HepG2 (cell line): ENCODE measurements around the gene SYNPR. TPM values are rescaled to one million over a fixed set of nuclear protein-coding genes. Genes with fewer than 3 reads are reported as not detected.

ENCODE experiments used
- ATAC-seq: fragments of 200-7000 bp; cut with Tn5 transposase; 3 replicates; pipeline ENCODE4 v1.9.1; 2020; ENCODE audit warnings: mild to moderate bottlenecking, moderate library complexity
- BruUV-seq: library from RNA; stranded (reverse); fragments of 400-500 nt; replicated peaks from 2 replicates; lab custom pipeline; 2021; lab: Mats Ljungman, UMichigan
- CTCF ChIA-PET: fragments of 300-600 bp; formaldehyde crosslinking; extraction: SDS; loops from one replicate; lab custom pipeline; 2021; ENCODE audit warnings: low total read pairs, inconsistent platforms, low intra/inter-chr PET ratio; lab: Yijun Ruan, JAX
- POLR2A ChIA-PET: fragments of 350-600 bp; sonication (Branson Sonifier 250); formaldehyde crosslinking; loops from one replicate; lab custom pipeline; 2020; ENCODE audit warnings: antibody characterized with exemption, inconsistent platforms; lab: Yijun Ruan, JAX
- DNase-seq: peaks from one replicate; pipeline ENCODE4 v3.0.0-alpha.2; 2015; ENCODE audit warnings: low spot score
- FAIRE-seq: peaks from 3 replicates; lab custom pipeline; 2011; peaks lifted over from hg19 to GRCh38; lab: Jason Lieb, UNC
- H2AFZ ChIP-seq: one replicate; pipeline ENCODE4 v1.6.1; 2011; ENCODE audit warnings: low read length, inconsistent platforms
- H3K27ac ChIP-seq: fragments of 300-600 bp; 3 replicates; pipeline ENCODE4 v1.8.0; 2011; ENCODE audit warnings: mixed run types, mild to moderate bottlenecking, mixed read lengths, low read length, inconsistent platforms; ENCODE audit not compliant: insufficient read depth; ENCODE audit errors: extremely low read length
- H3K27me3 ChIP-seq, 2 experiments: fragments of 200-600 bp in 1 of 2; 2 replicates in 1 of 2; 3 replicates in 1 of 2; pipeline versions ENCODE4 v1.6.0 to v1.8.0; 2011; ENCODE audit warnings: low read length in 2 of 2, mild to moderate bottlenecking in 2 of 2, moderate library complexity in 2 of 2, inconsistent platforms in 1 of 2; ENCODE audit not compliant: insufficient read depth in 2 of 2, control insufficient read depth in 1 of 2
- H3K36me3 ChIP-seq, 2 experiments: fragments of 200-600 bp in 1 of 2; replicated peaks in 1 of 2; 2 replicates in 1 of 2; 3 replicates in 1 of 2; pipeline versions ENCODE4 v1.5.1 to v1.8.0; 2011; ENCODE audit warnings: low read length in 2 of 2, inconsistent platforms in 1 of 2; ENCODE audit not compliant: insufficient read depth in 2 of 2, control insufficient read depth in 1 of 2
- H3K4me1 ChIP-seq: 2 replicates; pipeline ENCODE4 v1.5.1; 2012; ENCODE audit warnings: low read length, inconsistent platforms; ENCODE audit not compliant: insufficient read depth
- H3K4me2 ChIP-seq: 2 replicates; pipeline ENCODE4 v1.6.0; 2011; ENCODE audit warnings: low read depth, low read length, inconsistent platforms
- H3K4me3 ChIP-seq, 3 experiments: fragments of 200-600 bp in 1 of 3; sonication (generic), shearing (Covaris generic) in 1 of 3; replicated peaks in 1 of 3; 2 replicates each; pipeline ENCODE4 v1.5.1; 2011 to 2016; ENCODE audit warnings: low read length in 3 of 3, inconsistent platforms in 2 of 3, low read depth in 2 of 3, mild to moderate bottlenecking in 2 of 3, control low read depth in 1 of 3, mixed read lengths in 1 of 3; ENCODE audit not compliant: insufficient read depth in 1 of 3
- H3K79me2 ChIP-seq: one replicate; pipeline ENCODE4 v1.6.1; 2011; ENCODE audit warnings: low read length, inconsistent platforms; ENCODE audit not compliant: insufficient read depth
- H3K9ac ChIP-seq: 2 replicates; pipeline ENCODE4 v1.6.0; 2011; ENCODE audit warnings: mild to moderate bottlenecking, low read depth, low read length, inconsistent platforms; ENCODE audit not compliant: insufficient read depth
- H3K9me3 ChIP-seq: 2 replicates; pipeline ENCODE4 v1.5.1; 2012; ENCODE audit warnings: mild to moderate bottlenecking, low read length
- H4K20me1 ChIP-seq: 2 replicates; pipeline ENCODE4 v1.6.0; 2011; ENCODE audit warnings: inconsistent platforms, mild to moderate bottlenecking, low read length, moderate library complexity; ENCODE audit not compliant: insufficient read depth
- DR1 ChIP-seq: sonication (generic); formaldehyde crosslinking; IDR thresholded peaks from 2 replicates; pipeline ENCODE4 v1.8.0; 2021; ENCODE audit warnings: mild to moderate bottlenecking, missing genetic modification reagents, inconsistent platforms
- ESRRA ChIP-seq: sonication (generic); formaldehyde crosslinking; IDR thresholded peaks from 2 replicates; pipeline ENCODE4 v1.5.1; 2020; ENCODE audit warnings: mild to moderate bottlenecking, low read depth, missing genetic modification reagents
- LCORL ChIP-seq, 2 experiments: fragments of 450-650 bp in 1 of 2; sonication (generic) in 1 of 2; formaldehyde crosslinking in 1 of 2; IDR thresholded peaks; 2 replicates each; pipeline versions ENCODE4 v1.5.0 to v1.6.1; 2017 to 2020; ENCODE audit warnings: antibody characterized with exemption in 1 of 2, missing genetic modification reagents in 1 of 2
- MED1 ChIP-seq: sonication (generic); formaldehyde crosslinking; IDR thresholded peaks from 2 replicates; pipeline ENCODE4 v1.4.0; 2020; ENCODE audit warnings: missing genetic modification reagents
- MEF2D ChIP-seq: sonication (generic); formaldehyde crosslinking; IDR thresholded peaks from 2 replicates; pipeline ENCODE4 v1.5.1; 2020; ENCODE audit warnings: mild to moderate bottlenecking, missing genetic modification reagents
- NPAS2 ChIP-seq: sonication (generic); formaldehyde crosslinking; IDR thresholded peaks from 2 replicates; pipeline ENCODE4 v1.8.0; 2022; ENCODE audit warnings: mild to moderate bottlenecking, missing genetic modification reagents, borderline replicate concordance
- TCF7 ChIP-seq: sonication (generic); IDR thresholded peaks from 2 replicates; pipeline ENCODE4 v1.6.1; 2016; ENCODE audit warnings: antibody characterized with exemption, low read depth
- TRIM24 ChIP-seq: sonication (generic); formaldehyde crosslinking; IDR thresholded peaks from 2 replicates; pipeline ENCODE4 v1.8.0; 2022; ENCODE audit warnings: mild to moderate bottlenecking, missing genetic modification reagents
- ZNF3 ChIP-seq: IDR thresholded peaks from 2 replicates; pipeline ENCODE4 v1.7.0; 2017; ENCODE audit warnings: inconsistent platforms
- ZNF446 ChIP-seq: sonication (generic); formaldehyde crosslinking; IDR thresholded peaks from 2 replicates; pipeline ENCODE4 v1.5.0; 2020; ENCODE audit warnings: mild to moderate bottlenecking, missing genetic modification reagents
- ZNF720 ChIP-seq: sonication (generic); formaldehyde crosslinking; IDR thresholded peaks from 2 replicates; pipeline ENCODE4 v1.4.0; 2020; ENCODE audit warnings: missing genetic modification reagents
- ZSCAN29 ChIP-seq: sonication (generic); formaldehyde crosslinking; conservative IDR thresholded peaks from 2 replicates; pipeline ENCODE4 v1.4.0; 2020; ENCODE audit warnings: mild to moderate bottlenecking, missing genetic modification reagents
- WGBS: methylation state at CpG from one replicate; pipeline ENCODE4 v1.1.6; 2017; ENCODE audit warnings: low lambda C conversion rate; 5-methylcytosine and 5-hydroxymethylcytosine counted together
- in situ Hi-C: cut with HindIII; loops from 2 replicates; pipeline ENCODE4 v1.10.0; 2017; ENCODE audit warnings: low pct_unique_long_range_greater_than_20kb; ENCODE audit not compliant: extremely low pct_ligation_motif_present
- intact Hi-C: fragments of 100-400 bp; cut with micrococcal nuclease; formaldehyde crosslinking; loops from one replicate; pipeline ENCODE4 v1.10.0; 2022; ENCODE audit not compliant: unreplicated experiment
- polyA plus RNA-seq, 8 experiments: library from polyadenylated mRNA; depleted of rRNA in 3 of 8; stranded (reverse) in 7 of 8; unstranded in 1 of 8; fragments of >200 nt; fragmentation: Illumina TruSeq in 4 of 8; extraction: Trizol in 4 of 8; gene quantifications; 2 replicates each; pipeline versions ENCODE4 v1.2.1 to v1.2.3, GENCODE V29; 2011 to 2016; ENCODE audit warnings: low read depth in 4 of 8, missing spikeins in 1 of 8, mixed read lengths in 1 of 8; ENCODE audit not compliant: insufficient read depth in 1 of 8
- total RNA-seq, 5 experiments: library from RNA; depleted of rRNA; stranded (reverse); fragments of >200 nt; fragmentation: Illumina TruSeq; extraction: Trizol; gene quantifications; 2 replicates each; pipeline ENCODE4 v1.2.3, GENCODE V29; 2016; ENCODE audit warnings: low read depth in 1 of 5
- TF ChIP-seq, protein P1 (sequence below): sonication (generic); formaldehyde crosslinking; IDR thresholded peaks from 2 replicates; pipeline ENCODE4 v1.8.1; 2023; ENCODE audit warnings: mild to moderate bottlenecking, missing genetic modification reagents
- TF ChIP-seq, protein P2 (sequence below): sonication (generic); formaldehyde crosslinking; IDR thresholded peaks from 2 replicates; pipeline ENCODE4 v1.4.0; 2020; ENCODE audit warnings: missing genetic modification reagents
- TF ChIP-seq, protein P3 (sequence below): sonication (generic); formaldehyde crosslinking; IDR thresholded peaks from 2 replicates; pipeline ENCODE4 v1.8.0; 2022; ENCODE audit warnings: mild to moderate bottlenecking, missing genetic modification reagents, moderate library complexity

The SYNPR gene
- total and polyA plus RNA-seq, 2 of the 13 experiments (the other 11 are each of a cell fraction or from before 2014, with no cell fraction given) = 0.04 TPM; not detected in 1

DNA sequence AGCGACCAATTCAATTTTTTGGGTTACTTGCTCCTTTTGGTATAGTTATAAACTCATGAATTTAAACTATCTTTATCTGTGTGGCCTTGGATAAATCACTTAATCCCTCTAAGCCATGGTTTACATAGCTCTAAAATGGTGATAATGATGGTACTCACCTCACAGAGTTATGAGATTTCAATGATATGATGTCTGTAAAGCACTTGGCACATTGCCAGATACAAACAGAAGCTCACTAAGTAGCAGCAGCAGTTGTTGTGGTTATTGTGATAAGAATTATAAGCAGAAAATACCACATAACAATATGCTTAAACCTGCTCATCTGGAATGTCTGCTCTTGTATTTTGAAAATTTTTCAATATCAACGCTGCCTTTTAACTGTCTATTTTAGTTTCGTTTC lies 189.3 kb downstream of the SYNPR start:
- POLR2A ChIA-PET = no interaction called here
- H3K27ac ChIP-seq = no peak overlapping the region
- no peak for TF ChIP-seq ZNF446 (CRISPR knock-in tag)
- peak; percentile 79; the same call in 1 of the 2 replicates for TF ChIP-seq LCORL (IDR thresholded peaks at IDR 0.05)
- TF ChIP-seq LCORL (CRISPR knock-in tag; IDR thresholded peaks at IDR 0.05) = no peak
- TF ChIP-seq, protein P1, sequence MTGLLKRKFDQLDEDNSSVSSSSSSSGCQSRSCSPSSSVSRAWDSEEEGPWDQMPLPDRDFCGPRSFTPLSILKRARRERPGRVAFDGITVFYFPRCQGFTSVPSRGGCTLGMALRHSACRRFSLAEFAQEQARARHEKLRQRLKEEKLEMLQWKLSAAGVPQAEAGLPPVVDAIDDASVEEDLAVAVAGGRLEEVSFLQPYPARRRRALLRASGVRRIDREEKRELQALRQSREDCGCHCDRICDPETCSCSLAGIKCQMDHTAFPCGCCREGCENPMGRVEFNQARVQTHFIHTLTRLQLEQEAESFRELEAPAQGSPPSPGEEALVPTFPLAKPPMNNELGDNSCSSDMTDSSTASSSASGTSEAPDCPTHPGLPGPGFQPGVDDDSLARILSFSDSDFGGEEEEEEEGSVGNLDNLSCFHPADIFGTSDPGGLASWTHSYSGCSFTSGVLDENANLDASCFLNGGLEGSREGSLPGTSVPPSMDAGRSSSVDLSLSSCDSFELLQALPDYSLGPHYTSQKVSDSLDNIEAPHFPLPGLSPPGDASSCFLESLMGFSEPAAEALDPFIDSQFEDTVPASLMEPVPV = no peak
- H3K4me1 ChIP-seq = no peaks in the 10 kb centered on the region
- no peak for DNase-seq
- no peaks in the 10 kb centered on the region for H3K27me3 ChIP-seq
- no TSS peak for BruUV-seq
- CTCF ChIA-PET = no interaction called here
- no peak for ATAC-seq
- no peaks in the 10 kb centered on the region for H3K36me3 ChIP-seq
- no peaks in the 10 kb centered on the region for H3K79me2 ChIP-seq
- WGBS = 32% methylated on average over 3 of the region's 3 CpGs
- H3K4me3 ChIP-seq = no peak overlapping the region
- no peaks in the 10 kb centered on the region for H4K20me1 ChIP-seq
- no peak overlapping the region for H3K9ac ChIP-seq
- H3K4me2 ChIP-seq = no peak overlapping the region
- no peaks in the 10 kb centered on the region for H3K9me3 ChIP-seq
- FAIRE-seq = no peak
- H2AFZ ChIP-seq = no peak overlapping the region
- intact Hi-C loops (no loop called here), in situ Hi-C loops (no loop called here)

DNA sequence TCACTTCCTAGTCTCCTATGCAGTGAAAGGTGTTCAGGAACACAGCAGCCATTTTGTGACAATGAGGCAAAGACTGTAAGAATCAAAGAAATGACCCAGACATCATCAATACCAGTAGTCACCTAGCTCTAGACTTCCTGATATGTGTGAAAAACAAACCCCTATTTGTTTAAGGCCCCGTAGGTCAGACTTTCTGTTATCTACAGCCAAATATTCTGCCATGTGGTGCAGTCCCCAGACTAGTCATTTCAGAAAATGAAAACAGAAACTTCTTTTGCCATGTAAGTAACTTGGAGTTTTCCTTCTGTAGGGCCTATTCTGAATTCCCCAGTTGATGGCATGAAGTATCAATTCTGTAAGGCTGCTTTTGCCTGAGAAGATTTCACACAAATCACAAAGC lies 192.6 kb downstream of the SYNPR start:
- Histone ChIP-seq H3K36me3 (no peaks in the 10 kb centered on the region), H3K9me3 (no peaks in the 10 kb centered on the region), H3K79me2 (no peaks in the 10 kb centered on the region), H3K27me3 (0 out of 5 replicates have a peak, but pooled peaks cover 0 to 1% of the 10 kb centered on the region in 2 experiments), H4K20me1 (no peaks in the 10 kb centered on the region), H3K27ac (no peak overlapping the region), H3K4me3 (no peak overlapping the region), H3K4me1 (no peaks in the 10 kb centered on the region), H3K9ac (no peak overlapping the region), H2AFZ (no peak overlapping the region), H3K4me2 (no peak overlapping the region)
- WGBS = 12% methylated on average over 1 of the region's 1 CpG
- in situ Hi-C loops (no loop called here), intact Hi-C loops (no loop called here)
- BruUV-seq = no TSS peak
- ChIA-PET POLR2A (no interaction called here), CTCF (no interaction called here)
- ATAC-seq (no peak), DNase-seq (no peak), FAIRE-seq (no peak)
- TF ChIP-seq ZSCAN29 (CRISPR knock-in tag) (no peak), ZNF720 (CRISPR knock-in tag) (no peak), NPAS2 (CRISPR knock-in tag) (no peak), MED1 (no peak), TCF7 (no peak), DR1 (no peak), ZNF3 (CRISPR knock-in tag) (no peak), ESRRA (CRISPR knock-in tag) (no peak), MEF2D (CRISPR knock-in tag) (no peak), TRIM24 (CRISPR knock-in tag) (no peak)
- TF ChIP-seq, protein P2, sequence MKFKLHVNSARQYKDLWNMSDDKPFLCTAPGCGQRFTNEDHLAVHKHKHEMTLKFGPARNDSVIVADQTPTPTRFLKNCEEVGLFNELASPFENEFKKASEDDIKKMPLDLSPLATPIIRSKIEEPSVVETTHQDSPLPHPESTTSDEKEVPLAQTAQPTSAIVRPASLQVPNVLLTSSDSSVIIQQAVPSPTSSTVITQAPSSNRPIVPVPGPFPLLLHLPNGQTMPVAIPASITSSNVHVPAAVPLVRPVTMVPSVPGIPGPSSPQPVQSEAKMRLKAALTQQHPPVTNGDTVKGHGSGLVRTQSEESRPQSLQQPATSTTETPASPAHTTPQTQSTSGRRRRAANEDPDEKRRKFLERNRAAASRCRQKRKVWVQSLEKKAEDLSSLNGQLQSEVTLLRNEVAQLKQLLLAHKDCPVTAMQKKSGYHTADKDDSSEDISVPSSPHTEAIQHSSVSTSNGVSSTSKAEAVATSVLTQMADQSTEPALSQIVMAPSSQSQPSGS = no peak
- TF ChIP-seq, protein P3, sequence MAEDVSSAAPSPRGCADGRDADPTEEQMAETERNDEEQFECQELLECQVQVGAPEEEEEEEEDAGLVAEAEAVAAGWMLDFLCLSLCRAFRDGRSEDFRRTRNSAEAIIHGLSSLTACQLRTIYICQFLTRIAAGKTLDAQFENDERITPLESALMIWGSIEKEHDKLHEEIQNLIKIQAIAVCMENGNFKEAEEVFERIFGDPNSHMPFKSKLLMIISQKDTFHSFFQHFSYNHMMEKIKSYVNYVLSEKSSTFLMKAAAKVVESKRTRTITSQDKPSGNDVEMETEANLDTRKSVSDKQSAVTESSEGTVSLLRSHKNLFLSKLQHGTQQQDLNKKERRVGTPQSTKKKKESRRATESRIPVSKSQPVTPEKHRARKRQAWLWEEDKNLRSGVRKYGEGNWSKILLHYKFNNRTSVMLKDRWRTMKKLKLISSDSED = no peak
